ENCODE results near the gene TACO1.

DNA sequence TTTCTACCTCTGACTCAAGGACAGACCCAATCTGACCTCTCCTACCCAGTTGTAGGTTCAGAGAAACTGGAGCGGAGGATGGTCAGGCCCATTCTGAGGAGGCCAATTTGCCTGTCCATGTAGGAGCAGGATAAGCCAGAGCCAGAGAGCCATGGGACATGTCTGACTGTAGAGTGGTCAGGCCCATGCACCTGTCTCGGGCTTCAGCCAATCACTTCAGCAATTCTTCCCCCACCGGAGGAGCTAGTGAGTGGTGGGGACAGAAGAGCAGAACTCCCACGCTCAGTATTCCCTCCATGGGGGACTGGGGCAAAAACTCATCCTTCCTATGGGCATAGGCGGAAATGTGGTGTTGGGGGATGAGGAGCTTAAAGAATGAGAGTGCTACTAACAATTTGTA is 36.1 kb upstream of the TACO1 start:
- no peak for TF ChIP-seq CTCF (IDR thresholded peaks at IDR 0.05; ENCODE audit: low read depth, low read length, poor library complexity, severe bottlenecking)
- TF ChIP-seq EZH2phosphoT487 (IDR thresholded peaks at IDR 0.05; ENCODE audit: borderline replicate concordance, low read length): no peak
